GM12892 (cell line): Measurements from ENCODE around the gene DEF6.

Source experiments
- POLR2A ChIP-seq: IDR thresholded peaks from 2 replicates; pipeline ENCODE4 v1.6.1; 2011; ENCODE audit warnings: low read depth, low read length, control low read depth
- POLR2AphosphoS5 ChIP-seq: IDR thresholded peaks from 2 replicates; pipeline ENCODE4 v1.6.1; 2011; ENCODE audit warnings: low read depth, low read length, control low read depth
- TAF1 ChIP-seq: IDR thresholded peaks from 2 replicates; pipeline ENCODE4 v1.6.1; 2011; ENCODE audit warnings: low read depth, mild to moderate bottlenecking, control low read depth, low read length, borderline replicate concordance

GRCh38 chr6:35267897-35268296 lies 29.7 kb upstream of the DEF6 start:
- TF ChIP-seq POLR2AphosphoS5 (no peak), POLR2A (no peak), TAF1 (no peak)
